ENCODE data around the gene CRYGC.

Gene CRYGC

DNA sequence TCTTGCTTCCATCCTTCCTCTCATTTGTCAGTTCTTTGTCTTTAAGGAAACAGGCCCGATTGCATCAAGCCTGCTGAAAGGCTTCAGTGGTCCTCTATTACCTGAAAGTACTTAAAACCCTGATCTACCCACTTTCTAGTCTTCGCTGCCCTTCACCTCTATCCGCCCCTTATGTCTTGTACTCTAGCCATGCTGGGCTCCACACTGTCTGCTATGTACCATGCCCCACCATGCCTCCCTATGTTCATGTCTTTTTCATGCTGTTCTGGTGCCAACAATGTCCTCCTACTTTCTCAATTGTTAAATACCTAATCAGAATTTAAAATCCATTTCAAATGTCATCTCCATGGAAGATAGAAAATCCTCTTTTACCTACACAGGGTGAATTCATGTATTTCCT, 33.5 kb downstream of the CRYGC start:
- no peak for DNase-seq (ENCODE audit: low read depth)

DNA sequence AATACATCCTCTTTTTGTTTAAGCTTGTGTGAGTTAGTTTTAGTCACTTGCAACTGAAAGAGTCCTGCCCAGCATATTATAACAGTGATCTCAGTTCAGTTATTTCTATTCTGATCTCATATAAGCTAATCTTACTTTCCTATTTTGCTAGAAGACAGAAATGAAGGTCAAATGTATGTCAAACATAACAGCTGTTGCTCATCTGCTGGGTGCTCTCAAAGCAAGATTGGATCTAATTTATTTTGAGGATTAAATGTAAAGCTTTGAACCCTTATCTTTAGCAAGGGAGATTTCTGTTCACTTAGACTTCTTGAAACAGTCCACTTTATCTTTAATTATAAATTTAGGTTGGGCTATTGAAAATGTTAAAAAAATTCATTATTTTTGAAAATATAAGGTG, 36.5 kb downstream of the CRYGC start:
- DNase-seq (ENCODE audit: low read depth), result no peak

DNA sequence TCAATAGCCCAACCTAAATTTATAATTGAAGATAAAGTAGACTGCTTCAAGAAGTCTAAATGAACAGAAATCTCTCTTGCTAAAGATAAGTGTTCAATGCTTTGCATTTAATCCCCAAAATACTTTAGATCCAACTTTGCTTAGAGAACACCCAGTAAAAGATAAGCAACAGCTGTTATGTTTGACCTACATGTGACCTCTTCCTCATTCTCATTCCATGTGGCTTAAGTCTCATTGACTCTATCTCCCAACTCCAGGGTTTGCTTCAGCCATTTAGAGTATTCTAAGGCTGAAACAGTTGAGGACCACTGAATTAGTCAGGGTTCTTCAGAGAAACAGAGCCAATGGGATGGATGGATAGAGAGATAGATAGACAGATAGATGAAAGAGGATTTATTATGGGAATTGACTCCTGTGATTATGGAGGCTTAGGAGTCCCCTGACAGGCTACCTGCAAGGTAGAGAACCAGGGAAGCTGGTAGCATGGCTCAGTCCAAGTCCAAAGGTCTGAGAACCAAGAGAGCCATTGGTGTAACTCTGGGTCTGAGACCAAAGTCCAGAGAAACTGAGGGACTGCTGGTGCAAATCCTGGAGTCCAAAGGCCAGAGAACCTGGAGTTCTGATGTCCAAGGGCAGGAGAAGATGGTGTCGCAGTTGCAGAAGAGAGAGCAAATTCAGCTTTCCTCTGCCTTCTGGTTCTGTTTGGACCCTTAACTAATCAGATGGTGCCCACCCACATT, 37.4 kb downstream of the CRYGC start:
- no peak for DNase-seq (ENCODE audit: low read depth)

DNA sequence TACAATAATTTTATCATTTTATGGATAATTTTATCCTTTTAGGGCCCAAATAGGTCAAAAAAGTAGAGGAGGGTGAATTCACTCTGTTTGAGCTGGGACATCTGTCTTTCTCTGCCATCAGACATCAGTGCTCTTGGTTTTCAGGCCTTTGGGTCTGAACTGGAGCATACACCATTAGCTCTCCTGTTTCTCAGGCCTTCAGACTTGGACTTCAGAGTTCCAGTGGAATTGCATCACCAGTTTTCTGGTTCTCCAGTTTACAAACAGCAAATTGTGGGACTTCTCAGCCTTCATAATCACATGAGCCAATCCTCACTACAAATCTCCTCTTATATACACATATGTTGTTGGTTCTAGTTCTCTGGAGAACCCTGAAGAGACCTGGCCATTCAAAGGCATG, 39.2 kb downstream of the CRYGC start:
- no peak for DNase-seq (ENCODE audit: low read depth)

DNA sequence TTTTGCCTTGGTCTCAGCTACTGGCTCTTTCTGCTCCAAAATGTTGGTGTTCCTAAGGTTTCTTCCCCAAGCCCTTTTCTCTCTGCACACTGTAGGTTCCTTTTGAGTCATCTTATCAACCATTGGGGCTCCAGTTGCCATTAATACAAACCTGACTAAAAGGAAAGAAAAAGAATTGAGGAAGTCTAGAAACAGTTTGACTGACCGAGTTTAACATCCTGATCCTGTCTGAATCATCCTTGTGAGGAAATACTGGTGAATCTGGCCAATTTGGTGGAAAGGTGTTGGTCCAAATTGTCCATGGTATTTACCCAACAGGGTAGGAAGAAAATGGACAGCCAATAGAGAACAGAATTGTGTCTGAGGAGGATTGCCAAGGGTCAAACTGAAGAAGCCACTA, 43.6 kb downstream of the CRYGC start:
- DNase-seq (ENCODE audit: low read depth), result no peak

DNA sequence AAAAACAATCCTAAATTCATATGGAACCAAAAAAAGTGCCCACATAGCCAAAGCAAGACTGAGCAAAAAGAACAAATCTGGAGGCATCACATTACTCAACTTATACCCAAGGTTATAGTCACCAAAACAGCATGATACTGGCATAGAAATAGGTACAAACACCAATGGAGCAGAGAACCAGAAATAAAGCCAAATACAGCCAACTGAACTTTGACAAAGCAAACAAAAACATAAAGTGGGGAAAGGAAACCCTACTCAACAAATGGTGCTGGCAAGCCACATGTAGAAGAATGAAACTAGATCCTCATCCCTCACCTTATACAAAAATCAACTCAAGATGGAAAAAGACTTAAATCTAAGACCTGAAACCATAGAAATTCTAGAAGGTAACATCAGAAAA, 45.8 kb downstream of the CRYGC start:
- no peak for DNase-seq (ENCODE audit: low read depth)

All from stimulated activated CD8-positive, alpha-beta memory T cell treated with anti-CD3 and anti-CD28 coated beads, Interleukin-15, amount 100 ng/mL, for 1 hour (primary cell).